Stimulated activated CD4-positive, alpha-beta T cell treated with anti-CD3 and anti-CD28 coated beads, Interleukin-4, amount 100 ng/mL, for 4 hours (primary cell): Measurements from ENCODE around the gene HOMER2.
"Not testable (repeated sequence)": the region's sequence is repeated elsewhere in the genome, so short reads cannot be mapped to it uniquely, and the experiment has no call there.

ENCODE experiments used
- DNase-seq, 2 experiments: peaks; one replicate each; pipeline ENCODE4 v3.0.0-alpha.2; 2020

HOMER2 gene

GRCh38 chr15:82892573-82892972 is 59.9 kb downstream of the HOMER2 start:
- no peak for DNase-seq

- DNase-seq, result no peak
These were observed 61.5 kb downstream of the HOMER2 start for GRCh38 chr15:82890995-82891390.

- no peak for DNase-seq
These were observed 62.1 kb downstream of the HOMER2 start for GRCh38 chr15:82890338-82890994.

GRCh38 chr15:82882273-82882928 is 70.1 kb downstream of the HOMER2 start:
- DNase-seq, result no peak

- no peak for DNase-seq
These were observed 70.8 kb downstream of the HOMER2 start for GRCh38 chr15:82881747-82882146.

- DNase-seq, result no peak
These were observed 71.8 kb downstream of the HOMER2 start for GRCh38 chr15:82880704-82881103.

- no peak for DNase-seq
These were observed 74.2 kb downstream of the HOMER2 start for GRCh38 chr15:82878325-82878724.

- DNase-seq, result no peak
These were observed 74.7 kb downstream of the HOMER2 start for GRCh38 chr15:82877825-82878224.

- no peak for DNase-seq
These were observed 77.0 kb downstream of the HOMER2 start for GRCh38 chr15:82875411-82876003.

- no peak for DNase-seq
These were observed 77.6 kb downstream of the HOMER2 start for GRCh38 chr15:82874961-82875360.

- no peak for DNase-seq
These were observed 78.3 kb downstream of the HOMER2 start for GRCh38 chr15:82874267-82874666.

GRCh38 chr15:82873000-82873680 is 79.4 kb downstream of the HOMER2 start:
- no peak for DNase-seq

GRCh38 chr15:82871832-82872484 is 80.6 kb downstream of the HOMER2 start:
- no peak for DNase-seq

GRCh38 chr15:82871358-82871757 is 81.2 kb downstream of the HOMER2 start:
- DNase-seq, result no peak

- DNase-seq, result no peak
These were observed 81.7 kb downstream of the HOMER2 start for GRCh38 chr15:82870727-82871320.

- not testable (repeated sequence) for DNase-seq
These were observed 86.5 kb downstream of the HOMER2 start for GRCh38 chr15:82865981-82866380.

- not testable (repeated sequence) for DNase-seq
These were observed 86.9 kb downstream of the HOMER2 start for GRCh38 chr15:82865581-82865980.

- no peak for DNase-seq
These were observed 87.6 kb downstream of the HOMER2 start for GRCh38 chr15:82864967-82865366.

- no peak for DNase-seq
These were observed 89.6 kb downstream of the HOMER2 start for GRCh38 chr15:82862886-82863285.

GRCh38 chr15:82858932-82859331 is 93.6 kb downstream of the HOMER2 start:
- no peak for DNase-seq

GRCh38 chr15:82856397-82857170 is 95.9 kb downstream of the HOMER2 start:
- DNase-seq, result no peak
